Measurements from ENCODE around the gene DENND1C.

- TF ChIP-seq CTCF (conservative IDR thresholded peaks at IDR 0.05; ENCODE audit: low read depth in 2 of 2) (no peak), ZNF331 (CRISPR knock-in tag; IDR thresholded peaks at IDR 0.05; ENCODE audit: low read depth) (no peak), EZH2phosphoT487 (IDR thresholded peaks at IDR 0.05; ENCODE audit: unreplicated experiment) (no peak), STAT1 (IDR thresholded peaks at IDR 0.05; ENCODE audit: unreplicated experiment) (no peak), REST (IDR thresholded peaks at IDR 0.05; ENCODE audit: unreplicated experiment) (no peak)
Observed at GRCh38 chr19:6484230-6484629, 2.6 kb upstream of the DENND1C start.
